GM12878 (cell line): ENCODE measurements around the gene PDE3B. TPM values are rescaled to one million over a fixed set of nuclear protein-coding genes. Genes with fewer than 3 reads are reported as not detected.

Experiments
- ATAC-seq: fragments of 200-7000 bp; cut with Tn5 transposase; 3 replicates; pipeline ENCODE4 v1.9.1; 2020; ENCODE audit warnings: mild to moderate bottlenecking, moderate library complexity
- BruUV-seq: library from RNA; stranded (reverse); fragments of 400-500 nt; replicated peaks from 2 replicates; lab custom pipeline; 2021; lab: Mats Ljungman, UMichigan
- CTCF ChIA-PET: fragments of 300-600 bp; sonication (Branson Sonifier 250); formaldehyde crosslinking; extraction: SDS; loops from one replicate; lab custom pipeline; 2021; ENCODE audit warnings: inconsistent platforms; lab: Yijun Ruan, JAX
- POLR2A ChIA-PET: fragments of 350-600 bp; formaldehyde crosslinking; extraction: SDS; loops from one replicate; lab custom pipeline; 2021; ENCODE audit warnings: inconsistent platforms; lab: Charles Lee
- RAD21 ChIA-PET: fragments of 300-600 bp; sonication (Branson Sonifier 250); formaldehyde crosslinking; loops from one replicate; lab custom pipeline; 2023; ENCODE audit warnings: antibody characterized with exemption; ENCODE audit not compliant: unreplicated experiment; lab: Charles Lee
- SMC1A ChIA-PET: fragments of 300-600 bp; sonication (Branson Sonifier 250); formaldehyde crosslinking; loops from one replicate; lab custom pipeline; 2023; ENCODE audit not compliant: unreplicated experiment, uncharacterized antibody; lab: Charles Lee
- DNase-seq: peaks from one replicate; pipeline ENCODE4 v3.0.0-alpha.2; 2011; ENCODE audit warnings: low read depth, low spot score
- FAIRE-seq: peaks from 3 replicates; lab custom pipeline; 2011; peaks lifted over from hg19 to GRCh38; lab: Jason Lieb, UNC
- H2AFZ ChIP-seq: 2 replicates; pipeline ENCODE4 v1.6.0; 2011; ENCODE audit warnings: low read depth, low read length, control low read depth; ENCODE audit not compliant: control insufficient read depth
- H3K27ac ChIP-seq: 2 replicates; pipeline ENCODE4 v1.5.1; 2011; ENCODE audit warnings: control low read depth; ENCODE audit not compliant: control insufficient read depth, insufficient read depth
- H3K27me3 ChIP-seq, 2 experiments: replicated peaks in 1 of 2; 2 replicates each; pipeline versions ENCODE4 v1.6.0 to v1.6.1; 2011; ENCODE audit warnings: low read length in 1 of 2; ENCODE audit not compliant: control insufficient read depth in 2 of 2, insufficient read depth in 2 of 2
- H3K36me3 ChIP-seq, 2 experiments: 2 replicates each; pipeline ENCODE4 v1.5.1; 2011; ENCODE audit warnings: low read length in 1 of 2; ENCODE audit not compliant: control insufficient read depth in 2 of 2, insufficient read depth in 2 of 2
- H3K4me1 ChIP-seq: 2 replicates; pipeline ENCODE4 v1.6.1; 2011; ENCODE audit warnings: mild to moderate bottlenecking, low read length, moderate library complexity, mixed read lengths; ENCODE audit not compliant: control insufficient read depth, insufficient read depth
- H3K4me2 ChIP-seq: 2 replicates; pipeline ENCODE4 v1.6.0; 2011; ENCODE audit warnings: control low read depth; ENCODE audit not compliant: control insufficient read depth, insufficient read depth
- H3K4me3 ChIP-seq: fragments of 200-600 bp; sonication (generic); 2 replicates; pipeline ENCODE4 v1.5.1; 2016
- H3K79me2 ChIP-seq: 2 replicates; pipeline ENCODE4 v1.6.0; 2011; ENCODE audit warnings: low read length; ENCODE audit not compliant: control insufficient read depth, insufficient read depth
- H3K9ac ChIP-seq: 2 replicates; pipeline ENCODE4 v1.8.0; 2011; ENCODE audit warnings: low read length, control low read depth, mixed read lengths; ENCODE audit not compliant: control insufficient read depth, insufficient read depth
- H3K9me3 ChIP-seq: replicated peaks from 3 replicates; pipeline ENCODE4 v1.5.1; 2011; ENCODE audit warnings: mild to moderate bottlenecking, low read length; ENCODE audit not compliant: control insufficient read depth, insufficient read depth
- H4K20me1 ChIP-seq: 2 replicates; pipeline ENCODE4 v1.6.0; 2011; ENCODE audit not compliant: control insufficient read depth, insufficient read depth
- CBX3 ChIP-seq: fragments of 200-600 bp; sonication (generic); IDR thresholded peaks from 2 replicates; pipeline ENCODE4 v1.6.1; 2016; ENCODE audit warnings: low read depth, borderline replicate concordance
- CREB1 ChIP-seq: IDR thresholded peaks from 2 replicates; pipeline ENCODE4 v1.6.1; 2012; ENCODE audit warnings: low read depth, mild to moderate bottlenecking, inconsistent platforms
- EED ChIP-seq: sonication (generic); IDR thresholded peaks from 2 replicates; pipeline ENCODE4 v1.6.1; 2016; ENCODE audit warnings: antibody characterized with exemption, low read depth
- JUND ChIP-seq: IDR thresholded peaks from 2 replicates; pipeline ENCODE4 v1.6.1; 2012; ENCODE audit warnings: low read depth, mild to moderate bottlenecking, low read length, improper control_type of control experiment, moderate library complexity
- LARP7 ChIP-seq: fragments of 450-650 bp; IDR thresholded peaks from 2 replicates; pipeline ENCODE4 v1.6.1; 2017; ENCODE audit warnings: mild to moderate bottlenecking
- MEF2A ChIP-seq: IDR thresholded peaks from 2 replicates; pipeline ENCODE4 v1.6.1; 2011; ENCODE audit warnings: low read depth, mild to moderate bottlenecking, low read length, moderate library complexity; ENCODE audit not compliant: insufficient read depth
- NR2F1 ChIP-seq: fragments of 450-650 bp; conservative IDR thresholded peaks from 2 replicates; pipeline ENCODE4 v1.6.1; 2017; ENCODE audit warnings: mild to moderate bottlenecking
- RCOR1 ChIP-seq: conservative IDR thresholded peaks from 2 replicates; pipeline ENCODE4 v1.6.1; 2012; ENCODE audit warnings: low read depth, low read length, improper control_type of control experiment
- SIX5 ChIP-seq: IDR thresholded peaks from 2 replicates; pipeline ENCODE4 v1.6.1; 2011; ENCODE audit warnings: mild to moderate bottlenecking, low read depth, low read length, moderate library complexity; ENCODE audit not compliant: severe bottlenecking
- SMC3 ChIP-seq: IDR thresholded peaks from 2 replicates; pipeline ENCODE4 v1.6.1; 2011; ENCODE audit warnings: low read length, improper control_type of control experiment, borderline replicate concordance
- SREBF1 ChIP-seq: IDR thresholded peaks from 2 replicates; pipeline ENCODE4 v1.6.1; 2012; ENCODE audit warnings: mild to moderate bottlenecking, low read length
- YBX1 ChIP-seq: fragments of 450-650 bp; IDR thresholded peaks from 2 replicates; pipeline ENCODE4 v1.6.1; 2016; ENCODE audit warnings: antibody characterized with exemption
- ZNF622 ChIP-seq: fragments of 450-650 bp; IDR thresholded peaks from 2 replicates; pipeline ENCODE4 v1.6.1; 2017; ENCODE audit warnings: mild to moderate bottlenecking, inconsistent platforms
- WGBS: methylation state at CpG from one replicate; pipeline ENCODE4 v1.1.6; 2016; ENCODE audit warnings: low lambda C conversion rate; ENCODE audit not compliant: insufficient replicate concordance, insufficient coverage; ENCODE audit errors: missing lambda C conversion rate; 5-methylcytosine and 5-hydroxymethylcytosine counted together
- in situ Hi-C: fragments of 300-500 bp; cut with MboI; formaldehyde crosslinking; loops from 9 replicates; pipeline ENCODE4 v1.14.3; 2018; ENCODE audit warnings: mixed read lengths
- intact Hi-C: fragments of 100-400 bp; cut with micrococcal nuclease; formaldehyde crosslinking; loops from one replicate; pipeline ENCODE4 v1.14.2; 2022; ENCODE audit not compliant: unreplicated experiment
- polyA plus RNA-seq, 11 experiments: library from polyadenylated mRNA; depleted of rRNA in 4 of 11; unstranded in 6 of 11; stranded (reverse) in 5 of 11; fragments of >200 nt; fragmentation: Nextera tagmentation in 4 of 11; fragmentation: Illumina TruSeq in 1 of 11; extraction: Ambion mirVana in 4 of 11; extraction: Trizol in 1 of 11; gene quantifications; 1 replicate in 1 of 11; 2 replicates in 10 of 11; pipeline versions ENCODE4 v1.2.1 to v1.2.3, GENCODE V29; 2011 to 2016; ENCODE audit warnings: inconsistent platforms in 2 of 11, missing spikeins in 2 of 11, low read depth in 1 of 11
- total RNA-seq, 4 experiments: library from RNA; depleted of rRNA in 3 of 4; stranded (reverse); fragments of >200 nt in 3 of 4; fragmentation: Illumina TruSeq in 1 of 4; extraction: Trizol in 1 of 4; gene quantifications; 2 replicates each; pipeline versions ENCODE4 v1.2.1 to v1.2.3, GENCODE V29; 2013 to 2021
- TF ChIP-seq, protein P1 (sequence below): IDR thresholded peaks from 2 replicates; pipeline ENCODE4 v1.6.1; 2011; ENCODE audit warnings: borderline replicate concordance, low read depth, mild to moderate bottlenecking, moderate library complexity, mixed read lengths, low read length; ENCODE audit not compliant: insufficient read depth; ENCODE audit errors: extremely low read length
- TF ChIP-seq, protein P2 (sequence below): fragments of 450-650 bp; formaldehyde crosslinking; IDR thresholded peaks from 2 replicates; pipeline ENCODE4 v1.4.0; 2020; ENCODE audit warnings: mild to moderate bottlenecking, moderate library complexity

PDE3B gene
- total and polyA plus RNA-seq, 10 of the 15 experiments (the other 5 are each of a cell fraction or from before 2014, with no cell fraction given): 0.04 to 3.1 (median 1.9) TPM

DNA sequence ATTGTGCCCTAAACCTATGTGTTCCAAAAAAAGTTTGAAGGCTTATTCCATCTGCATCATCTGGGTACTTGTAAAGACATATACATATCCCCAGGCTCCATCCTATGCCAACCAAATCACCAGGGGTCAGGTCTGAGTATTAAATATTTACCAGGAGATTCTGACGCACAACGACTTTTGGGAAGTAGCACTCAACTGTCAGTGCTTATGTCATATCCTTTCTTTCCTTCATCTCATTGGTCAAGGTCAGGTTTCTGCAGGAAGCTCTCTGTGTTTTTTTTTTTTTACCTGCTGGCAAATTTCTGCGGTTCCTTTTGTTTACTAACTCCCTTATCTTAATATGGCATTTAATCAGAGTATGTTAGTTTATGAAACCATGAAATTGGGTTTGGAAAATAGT lies 270.9 kb downstream of the PDE3B start (continued):
- TF ChIP-seq, protein P1, sequence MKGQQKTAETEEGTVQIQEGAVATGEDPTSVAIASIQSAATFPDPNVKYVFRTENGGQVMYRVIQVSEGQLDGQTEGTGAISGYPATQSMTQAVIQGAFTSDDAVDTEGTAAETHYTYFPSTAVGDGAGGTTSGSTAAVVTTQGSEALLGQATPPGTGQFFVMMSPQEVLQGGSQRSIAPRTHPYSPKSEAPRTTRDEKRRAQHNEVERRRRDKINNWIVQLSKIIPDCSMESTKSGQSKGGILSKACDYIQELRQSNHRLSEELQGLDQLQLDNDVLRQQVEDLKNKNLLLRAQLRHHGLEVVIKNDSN: no peak
- TF ChIP-seq SIX5 (no peak), CBX3 (no peak), JUND (no peak), RCOR1 (no peak), ZNF622 (no peak)

DNA sequence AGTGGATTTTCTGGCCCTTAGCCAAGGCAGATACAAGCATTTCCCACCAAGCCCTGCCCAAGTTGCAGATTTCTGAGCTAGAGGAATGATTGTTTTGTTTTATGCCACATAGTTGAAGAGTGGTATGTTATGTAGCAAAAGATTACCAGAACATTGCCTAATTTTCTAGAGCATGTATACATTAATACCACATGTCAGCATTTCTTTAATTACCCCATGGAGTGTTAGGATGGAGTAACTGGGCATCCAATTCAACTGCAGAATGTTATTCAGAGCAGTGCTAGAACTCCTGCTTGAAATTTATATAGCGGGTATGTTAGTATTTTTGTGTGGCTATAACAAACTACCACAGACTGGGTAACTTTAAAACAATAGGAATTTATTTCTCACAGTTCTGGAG lies 272.8 kb downstream of the PDE3B start:
- ATAC-seq (no peak), FAIRE-seq (no peak), DNase-seq (no peak)
- Histone ChIP-seq H3K9me3 (no peaks in the 10 kb centered on the region), H3K36me3 (no peaks in the 10 kb centered on the region), H3K27me3 (no peaks in the 10 kb centered on the region), H3K4me1 (no peaks in the 10 kb centered on the region), H3K79me2 (no peaks in the 10 kb centered on the region), H3K9ac (no peak overlapping the region), H4K20me1 (no peaks in the 10 kb centered on the region), H2AFZ (no peak overlapping the region), H3K4me2 (no peak overlapping the region), H3K27ac (no peak overlapping the region), H3K4me3 (no peak overlapping the region)
- POLR2A ChIA-PET: no interaction called here
- TF ChIP-seq MEF2A (no peak), LARP7 (no peak), EED (no peak), NR2F1 (no peak), CREB1 (no peak), YBX1 (no peak), SREBF1 (no peak), SMC3 (no peak)
- TF ChIP-seq, protein P2, sequence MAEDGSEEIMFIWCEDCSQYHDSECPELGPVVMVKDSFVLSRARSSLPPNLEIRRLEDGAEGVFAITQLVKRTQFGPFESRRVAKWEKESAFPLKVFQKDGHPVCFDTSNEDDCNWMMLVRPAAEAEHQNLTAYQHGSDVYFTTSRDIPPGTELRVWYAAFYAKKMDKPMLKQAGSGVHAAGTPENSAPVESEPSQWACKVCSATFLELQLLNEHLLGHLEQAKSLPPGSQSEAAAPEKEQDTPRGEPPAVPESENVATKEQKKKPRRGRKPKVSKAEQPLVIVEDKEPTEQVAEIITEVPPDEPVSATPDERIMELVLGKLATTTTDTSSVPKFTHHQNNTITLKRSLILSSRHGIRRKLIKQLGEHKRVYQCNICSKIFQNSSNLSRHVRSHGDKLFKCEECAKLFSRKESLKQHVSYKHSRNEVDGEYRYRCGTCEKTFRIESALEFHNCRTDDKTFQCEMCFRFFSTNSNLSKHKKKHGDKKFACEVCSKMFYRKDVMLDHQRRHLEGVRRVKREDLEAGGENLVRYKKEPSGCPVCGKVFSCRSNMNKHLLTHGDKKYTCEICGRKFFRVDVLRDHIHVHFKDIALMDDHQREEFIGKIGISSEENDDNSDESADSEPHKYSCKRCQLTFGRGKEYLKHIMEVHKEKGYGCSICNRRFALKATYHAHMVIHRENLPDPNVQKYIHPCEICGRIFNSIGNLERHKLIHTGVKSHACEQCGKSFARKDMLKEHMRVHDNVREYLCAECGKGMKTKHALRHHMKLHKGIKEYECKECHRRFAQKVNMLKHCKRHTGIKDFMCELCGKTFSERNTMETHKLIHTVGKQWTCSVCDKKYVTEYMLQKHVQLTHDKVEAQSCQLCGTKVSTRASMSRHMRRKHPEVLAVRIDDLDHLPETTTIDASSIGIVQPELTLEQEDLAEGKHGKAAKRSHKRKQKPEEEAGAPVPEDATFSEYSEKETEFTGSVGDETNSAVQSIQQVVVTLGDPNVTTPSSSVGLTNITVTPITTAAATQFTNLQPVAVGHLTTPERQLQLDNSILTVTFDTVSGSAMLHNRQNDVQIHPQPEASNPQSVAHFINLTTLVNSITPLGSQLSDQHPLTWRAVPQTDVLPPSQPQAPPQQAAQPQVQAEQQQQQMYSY (CRISPR knock-in tag): no peak
- CTCF ChIA-PET: no interaction called here
- 42% methylated on average over 1 of the region's 1 CpG for WGBS
- intact Hi-C loops: no loop called here
- RAD21 ChIA-PET: no interaction called here
- no TSS peak for BruUV-seq
- in situ Hi-C loops: no loop called here
- SMC1A ChIA-PET: interaction anchor here (0.6 kb wide), 1 partner anchor 177 kb away, joined by 3 read pairs; no protein-coding TSS in a partner anchor
